ENCODE results near the gene CCDC149.

- no peak for TF ChIP-seq POLR2A (IDR thresholded peaks at IDR 0.05)
- TF ChIP-seq, protein P1, sequence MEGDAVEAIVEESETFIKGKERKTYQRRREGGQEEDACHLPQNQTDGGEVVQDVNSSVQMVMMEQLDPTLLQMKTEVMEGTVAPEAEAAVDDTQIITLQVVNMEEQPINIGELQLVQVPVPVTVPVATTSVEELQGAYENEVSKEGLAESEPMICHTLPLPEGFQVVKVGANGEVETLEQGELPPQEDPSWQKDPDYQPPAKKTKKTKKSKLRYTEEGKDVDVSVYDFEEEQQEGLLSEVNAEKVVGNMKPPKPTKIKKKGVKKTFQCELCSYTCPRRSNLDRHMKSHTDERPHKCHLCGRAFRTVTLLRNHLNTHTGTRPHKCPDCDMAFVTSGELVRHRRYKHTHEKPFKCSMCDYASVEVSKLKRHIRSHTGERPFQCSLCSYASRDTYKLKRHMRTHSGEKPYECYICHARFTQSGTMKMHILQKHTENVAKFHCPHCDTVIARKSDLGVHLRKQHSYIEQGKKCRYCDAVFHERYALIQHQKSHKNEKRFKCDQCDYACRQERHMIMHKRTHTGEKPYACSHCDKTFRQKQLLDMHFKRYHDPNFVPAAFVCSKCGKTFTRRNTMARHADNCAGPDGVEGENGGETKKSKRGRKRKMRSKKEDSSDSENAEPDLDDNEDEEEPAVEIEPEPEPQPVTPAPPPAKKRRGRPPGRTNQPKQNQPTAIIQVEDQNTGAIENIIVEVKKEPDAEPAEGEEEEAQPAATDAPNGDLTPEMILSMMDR (IDR thresholded peaks at IDR 0.05): no peak
Observed at GRCh38 chr4:24892278-24892677, 20.6 kb downstream of the CCDC149 start.

Data from heart left ventricle (tissue), 13 donors.